IMR-90 (cell line): ENCODE measurements around the gene SPP2. TPM values are rescaled to one million over a fixed set of nuclear protein-coding genes. Genes with fewer than 3 reads are reported as not detected.

Experiments
- ATAC-seq: fragments of 200-7000 bp; cut with Tn5 transposase; 2 replicates; pipeline ENCODE4 v1.9.1; 2020; ENCODE audit warnings: low read depth, mild to moderate bottlenecking, moderate library complexity
- BruUV-seq: library from RNA; stranded (reverse); fragments of 400-500 nt; replicated peaks from 2 replicates; lab custom pipeline; 2021; lab: Mats Ljungman, UMichigan
- CTCF ChIA-PET: fragments of 300-600 bp; formaldehyde crosslinking; extraction: SDS; loops from one replicate; lab custom pipeline; 2021; ENCODE audit warnings: antibody characterized with exemption; lab: Yijun Ruan, JAX
- POLR2A ChIA-PET: fragments of 300-600 bp; sonication (Branson Sonifier 250); formaldehyde crosslinking; loops from one replicate; lab custom pipeline; 2022; ENCODE audit warnings: antibody characterized with exemption; ENCODE audit not compliant: unreplicated experiment; lab: Charles Lee
- DNase-seq: peaks from one replicate; pipeline ENCODE4 v3.0.0; 2013
- H2AFZ ChIP-seq: replicated peaks from 2 replicates; pipeline ENCODE3; 2013; ENCODE audit warnings: low read length, mild to moderate bottlenecking; ENCODE audit not compliant: poor library complexity
- H2AK5ac ChIP-seq: 2 replicates; pipeline ENCODE4 v1.6.1; 2013; ENCODE audit warnings: low read depth, low read length, inconsistent platforms
- H2AK9ac ChIP-seq: replicated peaks from 2 replicates; pipeline ENCODE3; 2013; ENCODE audit warnings: mild to moderate bottlenecking, low read depth, low read length, moderate library complexity; ENCODE audit not compliant: poor library complexity
- H2BK120ac ChIP-seq: 2 replicates; pipeline ENCODE4 v1.6.1; 2013; ENCODE audit warnings: low read depth, low read length, inconsistent platforms
- H2BK15ac ChIP-seq: 3 replicates; pipeline ENCODE4 v1.6.1; 2013; ENCODE audit warnings: low read depth, low read length, inconsistent platforms
- H2BK20ac ChIP-seq: 2 replicates; pipeline ENCODE4 v1.6.1; 2013; ENCODE audit warnings: low read depth, mild to moderate bottlenecking, inconsistent platforms, low read length, moderate library complexity
- H2BK5ac ChIP-seq: 2 replicates; pipeline ENCODE4 v1.6.1; 2013; ENCODE audit warnings: mild to moderate bottlenecking, low read depth, low read length, inconsistent platforms; ENCODE audit not compliant: poor library complexity, severe bottlenecking
- H3K14ac ChIP-seq: replicated peaks from 2 replicates; pipeline ENCODE4 v1.6.1; 2013; ENCODE audit warnings: low read depth, low read length, inconsistent platforms
- H3K18ac ChIP-seq: 2 replicates; pipeline ENCODE4 v1.6.1; 2013; ENCODE audit warnings: low read depth, low read length, control low read depth
- H3K23ac ChIP-seq: 2 replicates; pipeline ENCODE4 v1.6.1; 2013; ENCODE audit warnings: low read depth, low read length, inconsistent platforms
- H3K27ac ChIP-seq: 2 replicates; pipeline ENCODE4 v1.5.1; 2013; ENCODE audit warnings: mild to moderate bottlenecking, control low read depth, low read length; ENCODE audit not compliant: insufficient read depth
- H3K27me3 ChIP-seq: 2 replicates; pipeline ENCODE4 v1.6.1; 2013; ENCODE audit warnings: low read length; ENCODE audit not compliant: control insufficient read depth, insufficient read depth
- H3K36me3 ChIP-seq: 2 replicates; pipeline ENCODE4 v1.6.1; 2013; ENCODE audit warnings: low read length, mixed read lengths; ENCODE audit not compliant: control insufficient read depth, insufficient read depth
- H3K4ac ChIP-seq: 2 replicates; pipeline ENCODE4 v1.6.1; 2013; ENCODE audit warnings: low read depth, low read length, inconsistent platforms
- H3K4me1 ChIP-seq: 2 replicates; pipeline ENCODE4 v1.6.1; 2013; ENCODE audit warnings: low read length, mixed read lengths; ENCODE audit not compliant: control insufficient read depth, insufficient read depth
- H3K4me2 ChIP-seq: 2 replicates; pipeline ENCODE4 v1.6.1; 2013; ENCODE audit warnings: low read depth, mild to moderate bottlenecking, control low read depth, low read length, moderate library complexity
- H3K4me3 ChIP-seq: 2 replicates; pipeline ENCODE4 v1.5.1; 2013; ENCODE audit warnings: low read depth, mild to moderate bottlenecking, control low read depth, low read length, moderate library complexity; ENCODE audit not compliant: insufficient read depth
- H3K56ac ChIP-seq: 2 replicates; pipeline ENCODE4 v1.6.1; 2013; ENCODE audit warnings: low read length, inconsistent platforms; ENCODE audit not compliant: insufficient read depth; ENCODE audit errors: extremely low read depth
- H3K79me1 ChIP-seq, 2 experiments: 2 replicates each; pipeline ENCODE4 v1.6.1; 2013; ENCODE audit warnings: low read length in 2 of 2, inconsistent platforms in 1 of 2, low read depth in 1 of 2
- H3K9ac ChIP-seq: 2 replicates; pipeline ENCODE4 v1.6.1; 2013; ENCODE audit warnings: low read depth, low read length, control low read depth
- H3K9me1 ChIP-seq: 2 replicates; pipeline ENCODE4 v1.6.1; 2013; ENCODE audit warnings: low read length, inconsistent platforms; ENCODE audit not compliant: insufficient read depth
- H3K9me3 ChIP-seq: 2 replicates; pipeline ENCODE4 v1.6.1; 2013; ENCODE audit warnings: low read length; ENCODE audit not compliant: control insufficient read depth, insufficient read depth
- H4K20me1 ChIP-seq: 2 replicates; pipeline ENCODE4 v1.6.1; 2013; ENCODE audit warnings: low read length, inconsistent platforms; ENCODE audit not compliant: insufficient read depth
- H4K5ac ChIP-seq: 2 replicates; pipeline ENCODE4 v1.6.1; 2013; ENCODE audit warnings: mild to moderate bottlenecking, low read depth, low read length, control low read depth
- H4K8ac ChIP-seq, 2 experiments: 2 replicates each; pipeline ENCODE4 v1.6.1; 2013; ENCODE audit warnings: low read depth in 2 of 2, low read length in 2 of 2, control low read depth in 1 of 2, inconsistent platforms in 1 of 2
- H4K91ac ChIP-seq: 2 replicates; pipeline ENCODE4 v1.6.1; 2013; ENCODE audit warnings: low read depth, low read length, inconsistent platforms; ENCODE audit not compliant: insufficient read depth
- BHLHE40 ChIP-seq: fragments of 150-350 bp; IDR thresholded peaks from 2 replicates; pipeline ENCODE4 v1.6.1; 2016; ENCODE audit warnings: mild to moderate bottlenecking, low read depth, low read length
- CEBPB ChIP-seq: IDR thresholded peaks from 2 replicates; pipeline ENCODE4 v1.6.1; 2012; ENCODE audit warnings: low read depth, low read length, improper control_type of control experiment
- CHD1 ChIP-seq: IDR thresholded peaks from 2 replicates; pipeline ENCODE4 v1.6.1; 2012; ENCODE audit warnings: low read depth, low read length, improper control_type of control experiment
- ELK1 ChIP-seq: fragments of 150-350 bp; IDR thresholded peaks from 2 replicates; pipeline ENCODE4 v1.6.1; 2016; ENCODE audit warnings: low read depth, mild to moderate bottlenecking, low read length, moderate library complexity, borderline replicate concordance
- FOS ChIP-seq: fragments of 150-350 bp; IDR thresholded peaks from 2 replicates; pipeline ENCODE4 v1.6.1; 2016; ENCODE audit warnings: low read depth, low read length
- MAFK ChIP-seq: IDR thresholded peaks from 2 replicates; pipeline ENCODE4 v1.6.1; 2012; ENCODE audit warnings: low read depth, low read length, improper control_type of control experiment
- MAZ ChIP-seq: IDR thresholded peaks from 2 replicates; pipeline ENCODE4 v1.6.1; 2012; ENCODE audit warnings: low read depth, mild to moderate bottlenecking, low read length, improper control_type of control experiment, moderate library complexity, borderline replicate concordance
- MXI1 ChIP-seq: IDR thresholded peaks from 2 replicates; pipeline ENCODE4 v1.6.1; 2012; ENCODE audit warnings: low read depth, mild to moderate bottlenecking, low read length, moderate library complexity, borderline replicate concordance
- NFE2L2 ChIP-seq: fragments of 150-350 bp; IDR thresholded peaks from 2 replicates; pipeline ENCODE4 v1.6.1; 2016; ENCODE audit warnings: low read depth, mild to moderate bottlenecking, low read length
- RCOR1 ChIP-seq: IDR thresholded peaks from 2 replicates; pipeline ENCODE4 v1.6.1; 2012; ENCODE audit warnings: mild to moderate bottlenecking, low read length, improper control_type of control experiment; ENCODE audit not compliant: insufficient replicate concordance
- RFX5 ChIP-seq: IDR thresholded peaks from 2 replicates; pipeline ENCODE4 v1.8.0; 2012; ENCODE audit warnings: low read depth, mild to moderate bottlenecking, low read length, moderate library complexity
- WGBS, 2 experiments: methylation state at CpG; one replicate each; pipeline versions ENCODE4 v1.1.5 to v1.1.7; 2013; ENCODE audit warnings: missing lambda C conversion rate in 2 of 2; ENCODE audit not compliant: insufficient read length in 1 of 2; ENCODE audit errors: extremely low coverage in 2 of 2; 5-methylcytosine and 5-hydroxymethylcytosine counted together
- dilution Hi-C: fragments of 300-500 bp; cut with HindIII; formaldehyde crosslinking; loops from one replicate; pipeline ENCODE4 v1.14.3; 2018; ENCODE audit warnings: low sequenced_read_pairs; ENCODE audit not compliant: unreplicated experiment
- in situ Hi-C: fragments of 300-500 bp; cut with MboI; formaldehyde crosslinking; loops from 3 replicates; pipeline ENCODE4 v1.14.3; 2019; ENCODE audit warnings: low sequenced_read_pairs, inconsistent platforms, mixed read lengths
- intact Hi-C: fragments of 100-400 bp; cut with micrococcal nuclease; formaldehyde crosslinking; loops from 2 replicates; pipeline ENCODE4 v1.10.0; 2022
- polyA plus RNA-seq, 3 experiments: library from polyadenylated mRNA; depleted of rRNA; stranded (reverse); fragments of >200 nt; gene quantifications; 2 replicates each; pipeline ENCODE4 v1.2.3, GENCODE V29; 2012; ENCODE audit warnings: low replicate concordance in 1 of 3
- total RNA-seq: library from RNA; depleted of rRNA; stranded (reverse); fragments of >200 nt; gene quantifications from 2 replicates; pipeline ENCODE4 v1.2.3, GENCODE V29; 2012

SPP2 gene
- total and polyA plus RNA-seq, 2 of the 4 experiments (the other 2 are of a cell fraction): not detected

- Histone ChIP-seq H2BK20ac (no peak overlapping the region), H3K23ac (no peak overlapping the region), H4K91ac (no peak overlapping the region), H3K4me3 (no peak overlapping the region), H3K56ac (no peak overlapping the region), H2BK15ac (no peak overlapping the region), H4K5ac (no peak overlapping the region), H3K9me1 (no peaks in the 10 kb centered on the region), H3K27ac (no peak overlapping the region), H3K18ac (no peak overlapping the region), H2AFZ (no peak overlapping the region), H3K4me1 (no peaks in the 10 kb centered on the region), H2BK5ac (no peak overlapping the region), H3K4ac (no peak overlapping the region), H3K9ac (no peak overlapping the region), H2BK120ac (no peak overlapping the region), H2AK5ac (no peak overlapping the region), H3K27me3 (peaks cover 12% of the 10 kb centered on the region), H2AK9ac (no peak overlapping the region), H4K20me1 (no peaks in the 10 kb centered on the region), H3K36me3 (no peaks in the 10 kb centered on the region), H4K8ac (no peak overlapping the region), H3K4me2 (no peak overlapping the region), H3K14ac (no peak overlapping the region), H3K9me3 (no peaks in the 10 kb centered on the region), H3K79me1 (no peaks in the 10 kb centered on the region)
- dilution Hi-C loops: no loop called here
- no CpG with 5 or more reads among the region's 8 CpGs for WGBS, 2 experiments
- in situ Hi-C loops: no loop called here
- no TSS peak for BruUV-seq
- DNase-seq (no peak), ATAC-seq (no peak)
- TF ChIP-seq FOS (no peak), BHLHE40 (no peak), CEBPB (no peak), NFE2L2 (no peak), MAZ (no peak), MAFK (no peak), RFX5 (no peak), MXI1 (no peak), ELK1 (no peak), RCOR1 (no peak), CHD1 (no peak)
- ChIA-PET CTCF (no interaction called here), POLR2A (no interaction called here)
- intact Hi-C loops: no loop called here
Observed at GRCh38 chr2:234075947-234076346, 25.4 kb downstream of the SPP2 start.
